C4-2B (cell line): ENCODE data around the gene BAZ1B.

ENCODE experiments used
- CTCF ChIP-seq: fragments of 450-650 bp; conservative IDR thresholded peaks from 2 replicates; pipeline ENCODE4 v1.5.1; 2017; ENCODE audit warnings: mild to moderate bottlenecking
- ZFX ChIP-seq: fragments of 450-650 bp; IDR thresholded peaks from 2 replicates; pipeline ENCODE4 v1.6.1; 2017

- TF ChIP-seq CTCF: no peak
- TF ChIP-seq ZFX: no peak
These were observed 51.9 kb downstream of the BAZ1B start for GRCh38 chr7:73470208-73470607.
